Measurements from ENCODE around the gene GAB2.

The GAB2 gene

GRCh38 chr11:78255919-78256318 is 161.7 kb downstream of the GAB2 start:
- TF ChIP-seq CTCF (IDR thresholded peaks at IDR 0.05; ENCODE audit: low read depth, low read length): no peak
- Histone ChIP-seq H3K27me3 (no peaks in the 10 kb centered on the region), H3K4me3 (ENCODE audit: low read depth, low read length) (no peak overlapping the region), H3K4me1 (no peaks in the 10 kb centered on the region), H3K9me3 (no peaks in the 10 kb centered on the region), H3K36me3 (no peaks in the 10 kb centered on the region)
- DNase-seq: no peak

GRCh38 chr11:78254268-78254667 is 163.4 kb downstream of the GAB2 start:
- no peaks in the 10 kb centered on the region for H3K27me3 ChIP-seq
- TF ChIP-seq CTCF (IDR thresholded peaks at IDR 0.05; ENCODE audit: low read depth, low read length): no peak
- H3K36me3 ChIP-seq: peaks cover 5% of the 10 kb centered on the region; the same call in 1 of the 2 replicates
- no peak overlapping the region for H3K4me3 ChIP-seq (ENCODE audit: low read depth, low read length)
- DNase-seq: no peak
- no peaks in the 10 kb centered on the region for H3K4me1 ChIP-seq
- H3K9me3 ChIP-seq: no peaks in the 10 kb centered on the region

DNA sequence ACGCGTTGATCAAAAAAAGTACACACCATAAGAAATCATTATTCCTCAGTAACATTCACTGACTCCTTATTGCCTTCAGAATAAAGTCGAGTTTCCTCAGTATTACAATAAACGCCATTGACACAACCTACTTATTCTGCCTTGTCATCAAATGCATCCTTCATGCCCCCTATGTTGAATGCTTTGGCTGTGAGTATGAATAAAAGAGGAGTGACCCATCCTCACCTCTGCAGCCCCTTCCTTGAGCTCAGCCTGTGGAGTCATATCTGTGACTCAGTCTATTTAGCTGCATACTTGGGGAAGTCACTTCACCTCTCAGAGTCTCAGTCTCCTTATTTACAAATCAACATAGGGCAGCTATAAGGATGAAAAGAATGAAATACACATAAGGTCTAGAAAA is 163.8 kb downstream of the GAB2 start:
- no peaks in the 10 kb centered on the region for H3K4me1 ChIP-seq
- no peaks in the 10 kb centered on the region for H3K9me3 ChIP-seq
- DNase-seq: no peak
- TF ChIP-seq CTCF (IDR thresholded peaks at IDR 0.05; ENCODE audit: low read depth, low read length): no peak
- H3K4me3 ChIP-seq (ENCODE audit: low read depth, low read length): no peak overlapping the region
- peaks cover 6% of the 10 kb centered on the region; the same call in 1 of the 2 replicates for H3K36me3 ChIP-seq
- H3K27me3 ChIP-seq: no peaks in the 10 kb centered on the region

DNA sequence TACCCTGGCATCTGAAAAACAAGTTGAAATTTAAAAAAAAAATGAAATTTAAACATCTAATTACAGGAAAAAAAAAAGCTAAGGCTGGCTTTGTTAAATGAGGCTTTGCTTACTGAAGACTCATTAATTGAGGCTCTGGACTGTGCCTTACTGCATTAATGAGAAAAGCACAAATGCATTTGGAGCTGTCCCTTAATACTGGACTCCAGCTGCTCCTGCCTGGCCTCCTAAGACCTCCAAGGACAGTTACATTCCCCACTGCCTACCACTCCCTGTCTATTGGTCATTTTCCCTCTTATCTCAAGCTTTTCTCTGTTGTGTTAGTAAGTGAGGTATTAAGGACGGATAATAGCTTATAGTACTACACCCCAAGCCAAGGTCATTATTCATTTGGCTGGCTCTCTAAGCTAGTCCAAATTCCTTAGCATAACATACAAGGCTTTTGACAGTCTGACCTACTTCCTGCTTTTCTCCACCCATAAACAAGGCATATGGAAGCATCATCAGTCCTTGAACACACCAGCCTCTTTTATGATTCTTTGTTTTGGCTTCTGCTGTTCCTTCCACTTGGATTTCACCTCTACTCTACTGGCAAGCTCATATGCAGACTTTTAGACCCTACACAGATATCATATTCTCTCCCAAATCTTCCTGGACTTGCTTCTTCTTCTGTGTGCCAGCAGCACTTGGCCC is 166.4 kb downstream of the GAB2 start:
- DNase-seq: no peak
- no peak for TF ChIP-seq CTCF (IDR thresholded peaks at IDR 0.05; ENCODE audit: low read depth, low read length)
- Histone ChIP-seq H3K4me1 (no peaks in the 10 kb centered on the region), H3K27me3 (no peaks in the 10 kb centered on the region), H3K4me3 (ENCODE audit: low read depth, low read length) (no peak overlapping the region), H3K36me3 (peaks cover 6% of the 10 kb centered on the region), H3K9me3 (no peaks in the 10 kb centered on the region)

DNA sequence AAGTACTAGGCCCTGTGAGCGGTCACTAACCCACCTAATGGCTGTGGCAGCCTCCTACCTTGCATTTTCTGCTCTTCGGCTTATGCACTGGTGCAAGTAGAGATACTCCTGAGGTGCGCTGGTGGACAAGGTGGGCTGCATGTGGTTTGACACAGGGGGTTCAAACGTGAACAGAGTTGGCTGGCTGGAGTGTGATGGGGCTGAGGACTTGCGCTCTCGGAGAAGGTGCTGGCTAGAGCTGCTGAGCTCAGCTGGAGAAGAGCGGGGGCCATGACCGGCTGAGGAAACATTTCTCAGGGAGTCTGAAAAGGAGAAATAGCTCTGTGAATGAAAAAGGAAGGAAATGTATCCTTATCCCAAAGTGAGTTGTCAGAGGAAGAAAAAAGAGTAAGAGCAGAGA is 167.5 kb downstream of the GAB2 start:
- DNase-seq: no peak
- Histone ChIP-seq H3K4me1 (no peaks in the 10 kb centered on the region), H3K27me3 (no peaks in the 10 kb centered on the region), H3K9me3 (no peaks in the 10 kb centered on the region), H3K4me3 (ENCODE audit: low read depth, low read length) (no peak overlapping the region), H3K36me3 (peaks cover 6% of the 10 kb centered on the region)
- no peak for TF ChIP-seq CTCF (IDR thresholded peaks at IDR 0.05; ENCODE audit: low read depth, low read length)

DNA sequence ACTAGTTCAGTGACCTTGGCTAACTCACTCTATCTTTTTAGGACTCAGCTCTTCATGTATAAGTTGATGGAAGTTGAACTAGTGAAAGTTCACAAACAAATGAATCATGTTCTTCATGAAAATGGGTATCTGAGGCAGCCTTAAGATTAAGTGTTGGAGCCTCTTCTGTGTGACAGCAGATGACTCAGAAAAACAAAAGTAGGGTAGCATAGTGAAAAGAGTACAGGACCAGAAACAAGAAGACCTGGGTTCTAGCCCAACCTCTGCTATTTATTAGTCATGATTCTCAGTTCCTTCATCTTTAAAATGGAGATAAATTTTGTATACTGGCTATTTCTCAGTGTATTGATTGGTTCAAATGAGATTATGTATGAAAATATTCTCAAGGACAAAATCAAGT is 168.7 kb downstream of the GAB2 start:
- TF ChIP-seq CTCF (IDR thresholded peaks at IDR 0.05; ENCODE audit: low read depth, low read length): no peak
- H3K4me1 ChIP-seq: no peaks in the 10 kb centered on the region; the same call in 1 of the 2 replicates
- H3K27me3 ChIP-seq: no peaks in the 10 kb centered on the region
- no peak for DNase-seq
- no peaks in the 10 kb centered on the region for H3K9me3 ChIP-seq
- H3K36me3 ChIP-seq: peaks cover 6% of the 10 kb centered on the region
- no peak overlapping the region for H3K4me3 ChIP-seq (ENCODE audit: low read depth, low read length)
